NCI-H226 (cell line): Measurements from ENCODE around the gene FOSL1.

Experiments used
- DNase-seq: peaks from one replicate; pipeline ENCODE4 v3.0.0-alpha.2; 2015

FOSL1 gene

GRCh38 chr11:65861533-65862183, 38.5 kb downstream of the FOSL1 start:
- DNase-seq: no peak

GRCh38 chr11:65861165-65861505, 39.1 kb downstream of the FOSL1 start:
- no peak for DNase-seq

GRCh38 chr11:65860278-65861164, 39.7 kb downstream of the FOSL1 start, which contains the start of gene MUS81:
Gene MUS81 (plus strand): TSS chr11:65860433. CDS start chr11:65860754, 321 bp downstream.
- peak; percentile 98 for DNase-seq

- no peak for DNase-seq
Observed at GRCh38 chr11:65859812-65860277, 40.3 kb downstream of the FOSL1 start.

GRCh38 chr11:65859095-65859811, 40.9 kb downstream of the FOSL1 start:
- DNase-seq: peak; percentile 98

- DNase-seq: no peak
Observed at GRCh38 chr11:65858681-65859087, 41.5 kb downstream of the FOSL1 start.

GRCh38 chr11:65857853-65858680, 42.1 kb downstream of the FOSL1 start, which contains the start of gene CFL1:
Gene CFL1 (minus strand): TSS chr11:65858180. CDS start chr11:65858099, 81 bp downstream.
- DNase-seq: peak; percentile 99

GRCh38 chr11:65857500-65857852, 42.7 kb downstream of the FOSL1 start:
- DNase-seq: peak; percentile 44

GRCh38 chr11:65856689-65857499, 43.3 kb downstream of the FOSL1 start:
- DNase-seq: peak; percentile 68

GRCh38 chr11:65855927-65856363, 44.2 kb downstream of the FOSL1 start:
- DNase-seq: no peak

GRCh38 chr11:65854852-65855837, 45.0 kb downstream of the FOSL1 start:
- no peak for DNase-seq

GRCh38 chr11:65854161-65854592, 46.0 kb downstream of the FOSL1 start:
- no peak for DNase-seq

GRCh38 chr11:65853246-65853979, 46.8 kb downstream of the FOSL1 start:
- DNase-seq: no peak

GRCh38 chr11:65852508-65853245, 47.5 kb downstream of the FOSL1 start:
- no peak for DNase-seq

GRCh38 chr11:65851811-65852507, 48.2 kb downstream of the FOSL1 start:
- DNase-seq: no peak

GRCh38 chr11:65851083-65851579, 49.1 kb downstream of the FOSL1 start:
- no peak for DNase-seq

- DNase-seq: no peak
Observed at GRCh38 chr11:65850217-65851082, 49.7 kb downstream of the FOSL1 start.
